K562 (cell line): Measurements from ENCODE around the gene SLC1A4. TPM values are rescaled to one million over a fixed set of nuclear protein-coding genes. Genes with fewer than 3 reads are reported as not detected.

Experiments
- ATAC-seq: fragments of 200-7000 bp; cut with Tn5 transposase; 3 replicates; pipeline ENCODE4 v1.9.1; 2020; ENCODE audit warnings: moderate library complexity
- BruUV-seq: library from RNA; stranded (reverse); fragments of 400-500 nt; replicated peaks from 2 replicates; lab custom pipeline; 2021; lab: Mats Ljungman, UMichigan
- CTCF ChIA-PET: fragments of 300-600 bp; formaldehyde crosslinking; extraction: SDS; loops from one replicate; lab custom pipeline; 2021; ENCODE audit warnings: low intra/inter-chr PET ratio; lab: Yijun Ruan, JAX
- POLR2A ChIA-PET: fragments of 300-600, 350-650 bp; sonication (Branson Sonifier 250); formaldehyde crosslinking; extraction: SDS; loops from one replicate; lab custom pipeline; 2021; ENCODE audit warnings: antibody characterized with exemption, inconsistent platforms; lab: Yijun Ruan, JAX
- DNase-seq, 4 experiments: peaks; one replicate each; pipeline versions ENCODE4 v3.0.0 to v3.0.0-alpha.2; 2011 to 2018; ENCODE audit warnings: low spot score in 3 of 4, mixed read lengths in 3 of 4; ENCODE audit errors: extremely low read depth in 1 of 4
- FAIRE-seq: peaks from 2 replicates; lab custom pipeline; 2011; peaks lifted over from hg19 to GRCh38; lab: Jason Lieb, UNC
- H2AFZ ChIP-seq: 2 replicates; pipeline ENCODE4 v1.6.0; 2011; ENCODE audit warnings: low read depth, low read length, control low read depth, inconsistent platforms
- H3K27ac ChIP-seq: fragments of 200-600 bp; 3 replicates; pipeline ENCODE4 v1.8.0; 2011; ENCODE audit warnings: low read depth, mild to moderate bottlenecking, control low read depth, inconsistent platforms, low read length, moderate library complexity, mixed read lengths; ENCODE audit errors: extremely low read depth
- H3K27me3 ChIP-seq, 2 experiments: fragments of 300-600 bp in 1 of 2; 2 replicates in 1 of 2; 3 replicates in 1 of 2; pipeline versions ENCODE4 v1.6.0 to v1.8.0; 2011; ENCODE audit warnings: inconsistent platforms in 2 of 2, low read length in 2 of 2, mild to moderate bottlenecking in 1 of 2, mixed read lengths in 1 of 2, moderate library complexity in 1 of 2; ENCODE audit not compliant: control insufficient read depth in 2 of 2, insufficient read depth in 2 of 2
- H3K36me3 ChIP-seq: fragments of 300-600 bp; 3 replicates; pipeline ENCODE4 v1.8.0; 2011; ENCODE audit warnings: mild to moderate bottlenecking, low read length, inconsistent platforms; ENCODE audit not compliant: control insufficient read depth, insufficient read depth
- H3K4me1 ChIP-seq, 2 experiments: fragments of 200-600 bp in 1 of 2; replicated peaks in 1 of 2; 2 replicates in 1 of 2; 3 replicates in 1 of 2; pipeline versions ENCODE4 v1.5.1 to v1.8.0; 2011; ENCODE audit warnings: inconsistent platforms in 2 of 2, low read length in 2 of 2, mild to moderate bottlenecking in 1 of 2, mixed read lengths in 1 of 2, moderate library complexity in 1 of 2; ENCODE audit not compliant: control insufficient read depth in 2 of 2, insufficient read depth in 2 of 2
- H3K4me2 ChIP-seq: 2 replicates; pipeline ENCODE4 v1.6.1; 2011; ENCODE audit warnings: low read length, control low read depth, inconsistent platforms, mixed read lengths; ENCODE audit not compliant: insufficient read depth
- H3K4me3 ChIP-seq: fragments of 200-600 bp; sonication (generic), shearing (Covaris generic); 2 replicates; pipeline ENCODE4 v1.5.1; 2016; ENCODE audit warnings: control low read depth, inconsistent platforms
- H3K79me2 ChIP-seq: fragments of 200-600 bp; 3 replicates; pipeline ENCODE4 v1.8.0; 2011; ENCODE audit warnings: low read length, inconsistent platforms; ENCODE audit not compliant: control insufficient read depth, insufficient read depth
- H3K9ac ChIP-seq, 2 experiments: 2 replicates each; pipeline versions ENCODE4 v1.6.0 to v1.6.1; 2011; ENCODE audit warnings: low read depth in 2 of 2, low read length in 2 of 2, control low read depth in 1 of 2, inconsistent platforms in 1 of 2, mild to moderate bottlenecking in 1 of 2, mixed read lengths in 1 of 2; ENCODE audit not compliant: insufficient read depth in 1 of 2
- H3K9me1 ChIP-seq: one replicate; pipeline ENCODE4 v1.6.0; 2011; ENCODE audit warnings: inconsistent platforms, mild to moderate bottlenecking, low read length, moderate library complexity; ENCODE audit not compliant: control insufficient read depth, insufficient read depth
- H3K9me3 ChIP-seq: replicated peaks from 2 replicates; pipeline ENCODE4 v1.5.1; 2011; ENCODE audit warnings: low read depth, low read length, inconsistent platforms; ENCODE audit not compliant: control insufficient read depth, insufficient read depth
- H4K20me1 ChIP-seq: replicated peaks from 2 replicates; pipeline ENCODE4 v1.6.1; 2011; ENCODE audit warnings: low read length, inconsistent platforms, mixed read lengths; ENCODE audit not compliant: control insufficient read depth, insufficient read depth
- FOSL1 ChIP-seq: fragments of 200-800 bp; sonication (Bioruptor generic); conservative IDR thresholded peaks from 2 replicates; pipeline ENCODE4 v1.6.1; 2016; ENCODE audit warnings: missing genetic modification characterization, missing compliant biosample characterization
- HIVEP1 ChIP-seq: fragments of 250-450 bp; sonication (Bioruptor Pico); IDR thresholded peaks from 2 replicates; pipeline ENCODE4 v1.4.0; 2020; ENCODE audit warnings: mild to moderate bottlenecking
- JUND ChIP-seq, 2 experiments: IDR thresholded peaks; 2 replicates in 1 of 2; 3 replicates in 1 of 2; pipeline ENCODE4 v1.6.1; 2011; ENCODE audit warnings: borderline replicate concordance in 2 of 2, low read depth in 2 of 2, low read length in 2 of 2, improper control_type of control experiment in 1 of 2, missing biosample characterization in 1 of 2, missing genetic modification characterization in 1 of 2, missing genetic modification reagents in 1 of 2
- LCOR ChIP-seq: sonication (generic); formaldehyde crosslinking; IDR thresholded peaks from 2 replicates; pipeline ENCODE4 v1.8.0; 2022; ENCODE audit warnings: mild to moderate bottlenecking, missing genetic modification reagents
- MTA2 ChIP-seq: fragments of 450-650 bp; IDR thresholded peaks from 2 replicates; pipeline ENCODE4 v1.6.1; 2016; ENCODE audit warnings: low read depth
- SRSF3 ChIP-seq: fragments of 200-400 bp; formaldehyde crosslinking; IDR thresholded peaks from 2 replicates; pipeline ENCODE4 v1.6.1; 2016; ENCODE audit warnings: mild to moderate bottlenecking, low read length, moderate library complexity; ENCODE audit not compliant: insufficient read depth
- ZNF76 ChIP-seq: fragments of 250-450 bp; sonication (Bioruptor Pico); IDR thresholded peaks from 2 replicates; pipeline ENCODE4 v1.4.0; 2020; ENCODE audit warnings: mild to moderate bottlenecking, moderate library complexity, borderline replicate concordance
- WGBS: fragments of 100-300 bp; shearing (Covaris generic); methylation state at CpG from one replicate; pipeline ENCODE4 v1.1.6; 2016; ENCODE audit warnings: low coverage, mixed read lengths; ENCODE audit not compliant: insufficient coverage; ENCODE audit errors: missing lambda C conversion rate; 5-methylcytosine and 5-hydroxymethylcytosine counted together
- in situ Hi-C: fragments of 300-500 bp; cut with MboI; formaldehyde crosslinking; loops from 4 replicates; pipeline ENCODE4 v1.15.0; 2018; ENCODE audit warnings: inconsistent platforms, mixed read lengths
- intact Hi-C: fragments of 100-400 bp; cut with micrococcal nuclease; formaldehyde crosslinking; loops from 2 replicates; pipeline ENCODE4 v1.14.2; 2022
- polyA plus RNA-seq, 8 experiments: library from polyadenylated mRNA; depleted of rRNA in 4 of 8; stranded (reverse) in 5 of 8; unstranded in 3 of 8; fragments of >200 nt; fragmentation: Nextera tagmentation in 2 of 8; fragmentation: Illumina TruSeq in 1 of 8; extraction: Ambion mirVana in 2 of 8; extraction: Trizol in 1 of 8; gene quantifications; 2 replicates each; pipeline versions ENCODE4 v1.2.1 to v1.2.3, GENCODE V29; 2011 to 2014; ENCODE audit warnings: inconsistent platforms in 1 of 8, missing spikeins in 1 of 8
- total RNA-seq, 7 experiments: library from RNA; depleted of rRNA in 6 of 7; stranded (reverse); fragments of >200 nt in 6 of 7; fragmentation: Illumina TruSeq in 2 of 7; extraction: Trizol in 2 of 7; gene quantifications; 2 replicates each; pipeline versions ENCODE4 v1.2.1 to v1.2.3, GENCODE V29; 2011 to 2021; ENCODE audit warnings: low replicate concordance in 1 of 7
- TF ChIP-seq, protein P1 (sequence below), 2 experiments: fragments of 450-650 bp in 1 of 2; sonication (generic) in 1 of 2; formaldehyde crosslinking in 1 of 2; IDR thresholded peaks in 1 of 2; conservative IDR thresholded peaks in 1 of 2; 2 replicates each; pipeline versions ENCODE4 v1.6.1 to v1.8.1; 2016 to 2023; ENCODE audit warnings: mild to moderate bottlenecking in 2 of 2, moderate library complexity in 2 of 2, inconsistent platforms in 1 of 2, missing genetic modification reagents in 1 of 2

Gene SLC1A4
- total and polyA plus RNA-seq, 9 of the 15 experiments (the other 6 are each of a cell fraction or from before 2014, with no cell fraction given) = 4.4 to 24.0 (median 10.9) TPM

DNA sequence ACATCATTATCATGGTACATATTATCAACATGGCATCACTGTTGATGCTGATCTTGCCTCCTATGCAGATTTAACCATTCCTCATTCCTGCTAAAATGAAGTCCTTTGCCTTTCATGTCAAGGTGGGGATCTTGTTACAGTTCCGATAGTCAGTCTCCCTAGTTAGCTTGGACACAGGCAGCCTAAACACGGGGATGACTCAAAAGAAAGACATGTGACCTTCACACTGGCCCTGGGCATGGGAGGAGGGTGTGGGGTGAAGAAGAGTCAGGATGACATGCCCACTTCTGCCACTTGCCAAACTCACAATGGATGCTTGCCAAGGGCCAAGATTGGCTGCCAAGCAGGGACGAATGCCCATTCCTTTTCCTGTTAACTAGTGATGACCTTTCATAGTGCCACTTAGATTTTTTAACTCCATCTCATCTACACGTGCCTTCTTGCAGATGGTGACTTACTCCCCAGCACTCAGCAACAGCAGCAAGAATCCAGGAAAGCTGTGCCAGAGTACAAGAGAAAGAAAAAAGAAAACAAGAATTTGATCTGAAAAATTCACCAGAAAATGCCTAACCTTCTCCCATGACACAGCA lies 13.9 kb upstream of the SLC1A4 start:
- FAIRE-seq (no peak), ATAC-seq (no peak), DNase-seq (no peak)
- Histone ChIP-seq H3K79me2 (no peaks in the 10 kb centered on the region), H3K9me3 (no peaks in the 10 kb centered on the region; the same call in 1 of the 2 replicates), H3K4me2 (no peak overlapping the region), H3K27me3 (peaks cover 0 to 8% of the 10 kb centered on the region in 2 experiments; a peak in 1 of 5 replicates), H4K20me1 (no peaks in the 10 kb centered on the region), H3K27ac (no peak overlapping the region), H3K36me3 (no peaks in the 10 kb centered on the region), H3K4me1 (peaks cover 0 to 3% of the 10 kb centered on the region in 2 experiments; a peak in 2 of 5 replicates), H3K4me3 (no peak overlapping the region), H3K9ac (no peak overlapping the region), H3K9me1 (no peaks in the 10 kb centered on the region), H2AFZ (no peak overlapping the region)
- ChIA-PET POLR2A (no interaction called here), CTCF (no interaction called here)
- no TSS peak for BruUV-seq
- 9% methylated on average over 4 of the region's 4 CpGs for WGBS
- in situ Hi-C loops = no loop called here
- intact Hi-C loops = no loop called here
- TF ChIP-seq, protein P1, sequence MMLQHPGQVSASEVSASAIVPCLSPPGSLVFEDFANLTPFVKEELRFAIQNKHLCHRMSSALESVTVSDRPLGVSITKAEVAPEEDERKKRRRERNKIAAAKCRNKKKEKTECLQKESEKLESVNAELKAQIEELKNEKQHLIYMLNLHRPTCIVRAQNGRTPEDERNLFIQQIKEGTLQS (IDR thresholded peaks at IDR 0.05) = peak; percentile 18; the same call in 1 of the 2 replicates
- TF ChIP-seq, protein P1 (CRISPR knock-in tag; conservative IDR thresholded peaks at IDR 0.05) = no peak
- TF ChIP-seq FOSL1 (peak; percentile 50; the same call in 1 of the 2 replicates), LCOR (CRISPR knock-in tag) (no peak), ZNF76 (no peak), SRSF3 (no peak), HIVEP1 (CRISPR knock-in tag) (no peak), JUND (IDR thresholded peaks at IDR 0.05; ENCODE audit: borderline replicate concordance, low read depth, low read length) (peak; percentile 27; the same call in 1 of the 2 replicates), JUND (tag; IDR thresholded peaks at IDR 0.05; ENCODE audit: borderline replicate concordance, low read depth, low read length) (no peak), MTA2 (no peak)
